BJ (cell line): ENCODE data around the gene C14orf132. TPM values are rescaled to one million over a fixed set of nuclear protein-coding genes. Genes with fewer than 3 reads are reported as not detected.

ENCODE experiments used
- CTCF ChIA-PET: fragments of 350-600 bp; formaldehyde crosslinking; extraction: SDS; loops from one replicate; lab custom pipeline; 2021; ENCODE audit warnings: antibody characterized with exemption, inconsistent platforms; lab: Yijun Ruan, JAX
- POLR2A ChIA-PET: fragments of 300-600 bp; sonication (Branson Sonifier 250); formaldehyde crosslinking; extraction: SDS; loops from one replicate; lab custom pipeline; 2021; ENCODE audit warnings: antibody characterized with exemption; lab: Charles Lee
- DNase-seq: peaks from one replicate; pipeline ENCODE4 v3.0.0-alpha.2; 2011; ENCODE audit warnings: low read depth
- H3K27me3 ChIP-seq: 2 replicates; pipeline ENCODE4 v1.6.0; 2011; ENCODE audit warnings: low read length; ENCODE audit not compliant: control insufficient read depth, insufficient read depth
- H3K36me3 ChIP-seq: 2 replicates; pipeline ENCODE4 v1.5.1; 2011; ENCODE audit warnings: low read length; ENCODE audit not compliant: control insufficient read depth, insufficient read depth
- H3K4me3 ChIP-seq: 2 replicates; pipeline ENCODE4 v1.5.1; 2011; ENCODE audit warnings: low read depth, mild to moderate bottlenecking, control low read depth, low read length
- polyA plus RNA-seq: library from polyadenylated mRNA; depleted of rRNA; stranded (reverse); fragments of >200 nt; gene quantifications from 2 replicates; pipeline ENCODE4 v1.2.3, GENCODE V29; 2011
- TF ChIP-seq, protein P1 (sequence below): IDR thresholded peaks from 2 replicates; pipeline ENCODE4 v1.5.1; 2011; ENCODE audit warnings: low read depth, mild to moderate bottlenecking, control low read depth, inconsistent platforms, low read length, moderate library complexity; ENCODE audit not compliant: insufficient read depth

Gene C14orf132
- polyA plus RNA-seq, 1 experiment, result 13.2 TPM

GRCh38 chr14:96118391-96118790 lies 79.2 kb downstream of the C14orf132 start:
- ChIA-PET CTCF (interaction anchor here (1.8 to 4.1 kb wide), 2 partner anchors 13 to 157 kb away, joined by 8 to 18 read pairs; no protein-coding TSS in a partner anchor), POLR2A (no interaction called here)
- no peak for DNase-seq
- no peak overlapping the region for H3K4me3 ChIP-seq
- TF ChIP-seq, protein P1, sequence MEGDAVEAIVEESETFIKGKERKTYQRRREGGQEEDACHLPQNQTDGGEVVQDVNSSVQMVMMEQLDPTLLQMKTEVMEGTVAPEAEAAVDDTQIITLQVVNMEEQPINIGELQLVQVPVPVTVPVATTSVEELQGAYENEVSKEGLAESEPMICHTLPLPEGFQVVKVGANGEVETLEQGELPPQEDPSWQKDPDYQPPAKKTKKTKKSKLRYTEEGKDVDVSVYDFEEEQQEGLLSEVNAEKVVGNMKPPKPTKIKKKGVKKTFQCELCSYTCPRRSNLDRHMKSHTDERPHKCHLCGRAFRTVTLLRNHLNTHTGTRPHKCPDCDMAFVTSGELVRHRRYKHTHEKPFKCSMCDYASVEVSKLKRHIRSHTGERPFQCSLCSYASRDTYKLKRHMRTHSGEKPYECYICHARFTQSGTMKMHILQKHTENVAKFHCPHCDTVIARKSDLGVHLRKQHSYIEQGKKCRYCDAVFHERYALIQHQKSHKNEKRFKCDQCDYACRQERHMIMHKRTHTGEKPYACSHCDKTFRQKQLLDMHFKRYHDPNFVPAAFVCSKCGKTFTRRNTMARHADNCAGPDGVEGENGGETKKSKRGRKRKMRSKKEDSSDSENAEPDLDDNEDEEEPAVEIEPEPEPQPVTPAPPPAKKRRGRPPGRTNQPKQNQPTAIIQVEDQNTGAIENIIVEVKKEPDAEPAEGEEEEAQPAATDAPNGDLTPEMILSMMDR, result no peak
- H3K36me3 ChIP-seq, result no peaks in the 10 kb centered on the region
- H3K27me3 ChIP-seq, result no peaks in the 10 kb centered on the region

DNA sequence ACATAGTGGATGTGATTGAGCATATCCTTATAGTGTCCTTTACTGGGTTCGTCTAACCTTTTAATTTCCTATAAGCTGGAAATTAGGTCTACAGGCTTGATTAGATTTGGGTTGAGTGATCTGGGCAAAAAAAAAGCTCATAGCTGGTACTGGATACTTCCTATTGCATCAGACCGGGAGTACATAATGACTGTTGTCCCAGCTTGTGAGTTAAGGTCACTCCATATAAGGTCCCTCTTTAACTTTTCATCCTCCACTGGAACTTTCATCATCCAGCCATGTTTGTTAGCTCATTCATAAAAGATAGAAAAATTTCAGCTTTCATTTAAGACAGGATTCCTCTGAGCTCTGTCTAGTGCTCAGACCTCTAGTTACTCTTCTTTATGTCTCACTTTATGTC lies 80.8 kb downstream of the C14orf132 start:
- DNase-seq, result no peak
- Histone ChIP-seq H3K36me3 (no peaks in the 10 kb centered on the region), H3K27me3 (no peaks in the 10 kb centered on the region), H3K4me3 (no peak overlapping the region)
- ChIA-PET CTCF (interaction anchor here (0.7 to 4.1 kb wide), 4 partner anchors 9 to 156 kb away, joined by 3 to 18 read pairs (median 4); no protein-coding TSS in a partner anchor), POLR2A (no interaction called here)
- TF ChIP-seq, protein P1, result no peak

DNA sequence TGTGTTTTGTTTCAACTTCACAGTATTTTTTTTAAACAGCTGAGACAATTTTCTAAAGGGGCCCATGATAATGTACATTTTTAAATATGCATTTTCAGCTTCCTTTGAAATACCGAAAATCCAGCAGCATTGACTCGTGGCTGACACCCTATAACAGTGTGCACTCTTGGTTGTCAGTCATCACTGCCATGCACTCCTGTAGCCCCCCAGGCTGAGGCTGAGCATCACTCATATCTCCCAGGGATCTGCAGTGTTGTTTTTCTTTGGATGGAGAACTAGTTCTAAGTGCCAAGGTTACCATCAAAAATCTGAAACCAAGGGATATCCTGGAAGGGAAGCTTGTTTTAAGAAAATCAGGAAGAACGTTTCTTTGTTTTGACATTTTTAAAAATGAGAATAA lies 81.2 kb downstream of the C14orf132 start:
- TF ChIP-seq, protein P1, result no peak
- no peaks in the 10 kb centered on the region for H3K27me3 ChIP-seq
- no peaks in the 10 kb centered on the region for H3K36me3 ChIP-seq
- CTCF ChIA-PET, result interaction anchor here (0.7 to 4.1 kb wide), 5 partner anchors 9 to 155 kb away, joined by 3 to 18 read pairs (median 3); no protein-coding TSS in a partner anchor
- no peak overlapping the region for H3K4me3 ChIP-seq
- no peak for DNase-seq
- POLR2A ChIA-PET, result no interaction called here

DNA sequence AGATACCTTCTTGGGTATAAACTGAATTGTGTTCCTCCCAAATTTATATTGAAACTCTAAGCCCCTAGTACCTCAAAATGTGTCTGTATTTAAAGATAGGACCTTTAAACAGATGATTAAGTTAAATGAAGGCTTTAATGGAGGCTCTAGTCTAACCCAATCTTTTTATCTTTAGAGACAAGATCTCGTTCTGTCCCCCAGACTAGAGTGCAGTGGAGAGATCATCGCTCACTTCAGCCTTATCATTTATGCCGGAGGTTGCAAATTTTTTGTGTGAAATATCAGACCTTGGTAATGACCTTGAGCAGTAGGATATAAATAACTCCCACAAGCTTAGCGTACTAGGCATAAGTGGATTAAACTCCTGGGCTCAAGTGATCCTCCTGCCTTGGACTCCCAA lies 81.8 kb downstream of the C14orf132 start:
- H3K36me3 ChIP-seq, result no peaks in the 10 kb centered on the region
- CTCF ChIA-PET, result interaction anchor here (0.7 to 4.1 kb wide), 2 partner anchors 20 to 155 kb away, joined by 3 to 18 read pairs; no protein-coding TSS in a partner anchor
- H3K4me3 ChIP-seq, result no peak overlapping the region

GRCh38 chr14:96121660-96122395 lies 82.7 kb downstream of the C14orf132 start:
- ChIA-PET CTCF (interaction anchor here (4.1 kb wide), 1 partner anchor 154 kb away, joined by 18 read pairs; no protein-coding TSS in a partner anchor), POLR2A (no interaction called here)
- TF ChIP-seq, protein P1, result no peak
- Histone ChIP-seq H3K36me3 (no peaks in the 10 kb centered on the region), H3K4me3 (no peak overlapping the region), H3K27me3 (no peaks in the 10 kb centered on the region)
- no peak for DNase-seq

More for the DNA sequence above, 81.8 kb downstream of the C14orf132 start:
- DNase-seq, result no peak
- POLR2A ChIA-PET, result no interaction called here
- no peaks in the 10 kb centered on the region for H3K27me3 ChIP-seq
- TF ChIP-seq, protein P1, result no peak
